Effector memory CD4-positive, alpha-beta T cell (primary cell): ENCODE data around the gene UGT1A10.

Experiments
- DNase-seq, 3 donors: peaks; one replicate each; pipeline ENCODE4 v3.0.0-alpha.2; 2020
- H3K27ac ChIP-seq: 2 replicates; pipeline ENCODE4 v1.7.0; 2013; ENCODE audit warnings: mild to moderate bottlenecking, low read length, moderate library complexity; ENCODE audit not compliant: insufficient read depth, poor library complexity, severe bottlenecking
- H3K27me3 ChIP-seq: replicated peaks from 2 replicates; pipeline ENCODE4 v1.7.0; 2013; ENCODE audit warnings: mild to moderate bottlenecking, low read length; ENCODE audit not compliant: insufficient read depth, control insufficient read depth, poor library complexity, severe bottlenecking
- H3K36me3 ChIP-seq: 2 replicates; pipeline ENCODE4 v1.7.0; 2013; ENCODE audit warnings: mild to moderate bottlenecking, low read length, moderate library complexity; ENCODE audit not compliant: control insufficient read depth, insufficient read depth
- H3K4me1 ChIP-seq: 2 replicates; pipeline ENCODE4 v1.7.0; 2013; ENCODE audit warnings: low read length, mild to moderate bottlenecking; ENCODE audit not compliant: control insufficient read depth, insufficient read depth, poor library complexity, severe bottlenecking
- H3K4me3 ChIP-seq: 2 replicates; pipeline ENCODE4 v1.7.0; 2013; ENCODE audit warnings: low read length, low read depth, mild to moderate bottlenecking; ENCODE audit not compliant: insufficient read depth, poor library complexity, severe bottlenecking
- H3K9me3 ChIP-seq: 2 replicates; pipeline ENCODE4 v1.7.0; 2013; ENCODE audit warnings: mild to moderate bottlenecking, low read length, moderate library complexity; ENCODE audit not compliant: control insufficient read depth

UGT1A10 gene

GRCh38 chr2:233799087-233799665, 162.9 kb downstream of the UGT1A10 start:
- H3K4me3 ChIP-seq: no peak overlapping the region
- H3K9me3 ChIP-seq: no peaks in the 10 kb centered on the region
- no peak for DNase-seq
- no peaks in the 10 kb centered on the region for H3K36me3 ChIP-seq
- no peaks in the 10 kb centered on the region for H3K4me1 ChIP-seq
- no peaks in the 10 kb centered on the region for H3K27me3 ChIP-seq
- H3K27ac ChIP-seq: no peak overlapping the region

- DNase-seq: no peak
- no peak overlapping the region for H3K4me3 ChIP-seq
- no peak overlapping the region for H3K27ac ChIP-seq
- H3K36me3 ChIP-seq: no peaks in the 10 kb centered on the region
- no peaks in the 10 kb centered on the region for H3K9me3 ChIP-seq
- no peaks in the 10 kb centered on the region for H3K27me3 ChIP-seq
- no peaks in the 10 kb centered on the region for H3K4me1 ChIP-seq
These were observed 163.5 kb downstream of the UGT1A10 start for GRCh38 chr2:233799716-233800115.

DNA sequence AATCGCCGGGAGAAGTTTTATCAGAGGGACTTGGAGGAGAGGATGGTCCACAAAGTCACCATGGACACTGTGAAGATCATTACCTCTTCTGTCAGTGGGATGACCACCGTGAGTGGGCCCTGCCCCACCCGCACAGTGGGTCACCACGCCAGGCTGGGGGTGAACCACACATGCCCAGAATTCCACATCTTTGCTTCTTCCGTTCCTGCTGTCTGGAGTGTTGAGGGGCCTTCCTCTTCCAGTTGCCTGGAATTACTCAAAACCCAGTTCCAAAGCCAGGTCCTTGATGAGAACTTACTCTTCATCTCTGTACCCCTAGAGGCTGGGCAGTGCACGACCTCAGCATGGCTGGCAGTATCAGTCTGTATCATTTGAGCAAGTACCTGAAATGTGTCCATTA, 164.0 kb downstream of the UGT1A10 start:
- Histone ChIP-seq H3K27me3 (no peaks in the 10 kb centered on the region), H3K36me3 (no peaks in the 10 kb centered on the region), H3K9me3 (no peaks in the 10 kb centered on the region), H3K4me1 (no peaks in the 10 kb centered on the region), H3K27ac (no peak overlapping the region), H3K4me3 (no peak overlapping the region)
- DNase-seq: no peak

DNA sequence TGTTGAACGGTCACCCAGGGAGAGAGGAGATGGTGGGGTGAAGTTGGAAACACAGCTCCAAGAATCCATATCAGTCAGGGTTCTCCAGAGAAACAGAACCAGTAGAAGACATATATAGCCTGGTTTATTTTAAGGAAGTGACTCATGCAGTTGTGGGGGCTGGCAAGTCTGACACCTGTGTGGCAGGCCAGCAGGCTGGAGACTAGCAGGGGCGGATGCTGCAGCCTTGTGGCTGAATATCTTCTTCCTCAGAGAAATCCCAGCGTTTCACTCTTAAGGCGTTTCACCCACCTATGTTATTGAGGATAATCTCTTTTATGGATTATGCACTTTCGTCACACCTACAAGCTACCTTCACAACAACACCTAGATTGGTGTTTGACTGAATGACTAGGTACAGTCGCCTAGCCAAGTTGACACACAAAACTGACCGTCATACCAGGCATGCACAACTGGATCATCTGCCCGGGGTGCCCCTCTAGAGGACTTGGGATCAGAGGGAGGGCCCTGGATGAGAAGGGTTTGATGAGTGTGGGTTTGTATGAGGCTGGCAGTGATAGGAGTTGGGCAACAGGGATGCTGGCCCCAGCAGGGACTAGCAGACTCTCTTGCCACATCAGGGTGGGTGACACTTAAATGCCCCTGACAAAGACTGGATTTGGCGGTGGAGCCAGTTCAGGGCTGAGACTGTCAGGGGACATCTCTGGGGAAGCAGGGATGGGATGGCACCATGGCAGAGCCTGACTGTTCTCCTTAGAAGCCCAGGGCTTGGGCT, 165.3 kb downstream of the UGT1A10 start:
- Histone ChIP-seq H3K27ac (no peak overlapping the region), H3K9me3 (no peaks in the 10 kb centered on the region), H3K27me3 (no peaks in the 10 kb centered on the region), H3K4me3 (no peak overlapping the region), H3K4me1 (no peaks in the 10 kb centered on the region), H3K36me3 (no peaks in the 10 kb centered on the region)
- no peak for DNase-seq

DNA sequence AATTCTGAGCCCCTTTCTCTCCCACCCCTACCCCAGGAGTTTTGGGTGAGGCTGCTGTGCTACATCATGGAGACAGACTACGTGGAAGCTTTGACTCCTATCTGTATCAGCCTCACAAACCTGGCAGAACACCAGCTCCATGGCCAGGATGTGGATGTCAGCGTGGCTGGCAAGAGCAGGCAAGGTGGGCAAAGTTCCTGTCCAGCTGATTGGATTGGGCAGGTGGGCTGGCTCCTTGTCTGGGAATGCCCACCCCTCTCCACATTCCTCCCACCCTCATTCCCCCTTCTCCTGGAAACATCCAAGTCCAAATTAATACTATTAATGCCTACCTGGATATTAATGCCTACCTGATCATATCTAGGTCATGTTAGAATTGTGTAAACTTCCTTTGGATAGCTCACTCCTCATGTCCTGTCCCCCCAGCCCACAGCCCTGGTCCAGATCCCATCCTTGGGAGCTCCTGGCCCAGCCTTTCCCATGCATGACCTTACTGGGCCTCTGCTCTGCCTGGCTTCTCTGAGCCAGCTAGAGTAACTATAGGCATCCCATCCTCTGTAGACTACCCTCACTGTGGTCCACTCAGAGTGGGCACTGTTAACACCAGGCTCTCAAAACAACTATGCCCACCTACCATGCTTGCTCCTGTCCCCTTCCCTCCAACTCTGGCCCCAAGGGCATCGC, 166.0 kb downstream of the UGT1A10 start:
- Histone ChIP-seq H3K27ac (no peak overlapping the region), H3K9me3 (no peaks in the 10 kb centered on the region), H3K36me3 (no peaks in the 10 kb centered on the region), H3K27me3 (no peaks in the 10 kb centered on the region), H3K4me3 (no peak overlapping the region), H3K4me1 (no peaks in the 10 kb centered on the region)
- DNase-seq: no peak

DNA sequence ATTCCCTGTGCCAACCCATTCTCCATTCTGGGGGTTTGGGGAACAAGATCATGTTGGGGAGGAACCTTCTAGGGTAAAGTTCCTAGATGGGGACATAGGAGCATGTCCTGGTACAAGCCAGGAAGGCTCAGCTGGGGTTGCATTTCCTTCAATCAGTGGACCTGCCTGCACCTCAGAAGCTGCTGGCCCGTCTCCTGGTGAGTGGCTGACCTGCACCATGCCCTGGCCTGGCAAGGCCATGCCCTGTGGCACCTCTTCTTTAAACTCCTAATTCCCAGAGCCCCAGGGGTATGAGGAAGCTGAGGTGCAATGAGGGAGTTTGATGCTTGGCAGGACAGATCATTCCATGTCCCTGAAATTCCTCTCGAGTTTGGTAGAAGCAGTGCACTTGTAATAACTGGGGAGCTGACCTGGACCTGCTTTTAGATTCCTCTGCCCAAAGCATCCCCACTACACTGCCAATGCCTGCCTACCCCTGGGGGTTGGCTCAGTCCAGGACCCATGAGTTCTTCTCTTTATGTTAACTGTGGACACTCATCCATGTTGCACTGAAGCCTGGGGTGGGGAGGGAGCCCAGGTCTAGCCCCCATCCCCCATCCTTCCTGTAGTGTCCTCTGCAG, 167.2 kb downstream of the UGT1A10 start:
- H3K27me3 ChIP-seq: no peaks in the 10 kb centered on the region
- H3K4me3 ChIP-seq: no peak overlapping the region
- H3K4me1 ChIP-seq: no peaks in the 10 kb centered on the region
- H3K27ac ChIP-seq: no peak overlapping the region
- no peaks in the 10 kb centered on the region for H3K36me3 ChIP-seq
- no peak for DNase-seq
- no peaks in the 10 kb centered on the region for H3K9me3 ChIP-seq

GRCh38 chr2:233803994-233804393, 167.7 kb downstream of the UGT1A10 start:
- no peak overlapping the region for H3K27ac ChIP-seq
- DNase-seq: no peak
- H3K9me3 ChIP-seq: no peaks in the 10 kb centered on the region
- H3K36me3 ChIP-seq: no peaks in the 10 kb centered on the region
- no peaks in the 10 kb centered on the region for H3K4me1 ChIP-seq
- no peak overlapping the region for H3K4me3 ChIP-seq
- H3K27me3 ChIP-seq: no peaks in the 10 kb centered on the region

DNA sequence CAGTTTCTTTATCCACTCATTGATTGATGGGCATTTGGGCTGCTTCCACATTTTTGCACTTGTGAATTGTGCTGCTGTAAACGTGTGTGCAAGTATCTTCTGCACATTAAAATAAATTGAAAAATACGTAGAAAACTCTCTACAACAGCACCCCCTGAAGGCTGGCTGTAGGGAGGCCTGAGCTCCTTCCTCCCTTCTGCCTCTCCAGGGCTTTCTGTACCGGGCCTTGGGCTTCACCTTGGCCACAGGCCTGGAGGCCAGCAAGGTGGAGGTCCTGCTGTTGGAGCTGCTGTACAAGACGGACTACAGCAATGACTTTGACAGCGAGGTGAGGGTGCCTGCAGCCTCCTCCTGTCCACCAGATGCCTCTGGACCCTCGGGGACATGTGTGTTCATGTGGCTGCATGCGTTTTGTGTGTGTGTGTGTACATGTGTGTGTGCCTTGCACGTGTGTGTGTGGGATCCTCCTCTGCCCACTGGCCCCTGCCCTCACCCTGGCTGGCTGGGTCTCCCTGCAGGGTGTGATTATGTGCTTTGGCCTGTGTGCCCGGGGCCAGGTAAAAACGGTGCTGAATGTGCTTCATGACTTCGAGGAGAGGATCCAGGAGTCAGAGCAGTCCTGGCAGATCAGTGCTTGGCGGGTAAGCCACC, 171.1 kb downstream of the UGT1A10 start:
- no peaks in the 10 kb centered on the region for H3K4me1 ChIP-seq
- no peaks in the 10 kb centered on the region for H3K36me3 ChIP-seq
- H3K27me3 ChIP-seq: peaks cover 3% of the 10 kb centered on the region
- H3K4me3 ChIP-seq: no peak overlapping the region
- no peak overlapping the region for H3K27ac ChIP-seq
- no peaks in the 10 kb centered on the region for H3K9me3 ChIP-seq
- no peak for DNase-seq

DNA sequence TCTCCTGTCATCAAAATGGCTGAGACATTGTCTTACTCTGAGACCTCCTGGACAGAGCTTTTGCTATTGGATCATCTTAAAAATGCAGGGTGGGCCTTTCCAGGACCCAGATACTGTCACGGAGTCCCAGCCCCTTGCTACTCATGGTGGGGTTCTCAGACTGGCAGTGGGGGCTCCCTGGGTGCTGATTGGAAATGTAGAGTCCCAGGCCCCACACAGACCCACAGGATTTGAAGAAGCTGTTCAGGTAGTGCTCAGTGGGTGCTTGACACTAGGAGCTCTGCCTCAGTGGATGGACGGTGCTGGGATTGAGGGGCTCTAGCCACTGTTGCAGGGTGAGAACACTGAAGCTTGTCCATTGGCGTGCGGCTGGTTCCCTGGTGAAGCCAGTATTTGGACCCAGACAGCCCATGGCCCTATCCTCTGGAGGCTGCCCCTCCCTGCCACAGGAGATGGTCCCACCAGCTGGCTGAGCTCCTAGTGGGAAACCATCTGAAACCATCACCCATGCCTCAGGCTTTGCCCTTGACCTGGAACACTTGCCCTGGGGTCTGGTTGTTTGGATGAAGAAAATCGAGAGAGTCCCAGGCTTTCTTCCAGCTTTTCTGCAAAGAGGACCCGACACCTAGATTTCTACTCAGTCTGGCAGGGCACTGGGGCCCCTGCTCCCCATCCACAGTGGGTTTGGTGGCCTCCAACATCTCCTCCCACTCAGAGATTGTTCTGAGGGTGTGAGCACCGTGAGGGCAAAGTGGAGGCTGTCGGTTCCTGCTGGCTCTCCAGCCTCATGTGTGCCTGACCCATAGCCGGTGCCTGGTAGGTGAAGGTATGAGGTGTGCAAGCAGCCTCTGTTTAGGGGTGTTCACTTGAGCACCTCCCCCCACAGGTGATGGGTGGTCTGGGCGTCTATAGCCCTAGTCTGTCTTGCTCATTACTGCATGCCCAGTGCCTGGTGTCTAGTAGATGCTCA, 172.0 kb downstream of the UGT1A10 start:
- no peaks in the 10 kb centered on the region for H3K36me3 ChIP-seq
- H3K27ac ChIP-seq: no peak overlapping the region
- H3K9me3 ChIP-seq: no peaks in the 10 kb centered on the region
- no peak for DNase-seq
- H3K4me1 ChIP-seq: no peaks in the 10 kb centered on the region
- H3K27me3 ChIP-seq: peaks cover 3% of the 10 kb centered on the region
- H3K4me3 ChIP-seq: no peak overlapping the region
